Mesenchymal stem cell (in vitro differentiated cells and primary cell): Measurements from ENCODE around the gene PARP2.

Experiments
- small RNA-seq: library from polyadenylated mRNA; stranded (forward); fragments of <200 nt; extraction: miRNeasy Mini kit (QIAGEN cat#:217004); gene quantifications from one replicate; pipeline ENCODE3, GENCODE V24; 2013; ENCODE audit warnings: low read depth

The PARP2 gene

Small RNA genes lying within 50 kb of the gene (small RNA-seq; reads per million reads assigned to genes)
- gene SNORA79B (2.0 reads per million), gene SNORD126 (276 reads per million, percentile 95 among the genes with 10 or more reads in this experiment)
